ENCODE measurements around the gene CMIP. TPM values are rescaled to one million over a fixed set of nuclear protein-coding genes. Genes with fewer than 3 reads are reported as not detected.

Gene CMIP
- total RNA-seq, 1 donor from 2014 or later, result 40.0 TPM

DNA sequence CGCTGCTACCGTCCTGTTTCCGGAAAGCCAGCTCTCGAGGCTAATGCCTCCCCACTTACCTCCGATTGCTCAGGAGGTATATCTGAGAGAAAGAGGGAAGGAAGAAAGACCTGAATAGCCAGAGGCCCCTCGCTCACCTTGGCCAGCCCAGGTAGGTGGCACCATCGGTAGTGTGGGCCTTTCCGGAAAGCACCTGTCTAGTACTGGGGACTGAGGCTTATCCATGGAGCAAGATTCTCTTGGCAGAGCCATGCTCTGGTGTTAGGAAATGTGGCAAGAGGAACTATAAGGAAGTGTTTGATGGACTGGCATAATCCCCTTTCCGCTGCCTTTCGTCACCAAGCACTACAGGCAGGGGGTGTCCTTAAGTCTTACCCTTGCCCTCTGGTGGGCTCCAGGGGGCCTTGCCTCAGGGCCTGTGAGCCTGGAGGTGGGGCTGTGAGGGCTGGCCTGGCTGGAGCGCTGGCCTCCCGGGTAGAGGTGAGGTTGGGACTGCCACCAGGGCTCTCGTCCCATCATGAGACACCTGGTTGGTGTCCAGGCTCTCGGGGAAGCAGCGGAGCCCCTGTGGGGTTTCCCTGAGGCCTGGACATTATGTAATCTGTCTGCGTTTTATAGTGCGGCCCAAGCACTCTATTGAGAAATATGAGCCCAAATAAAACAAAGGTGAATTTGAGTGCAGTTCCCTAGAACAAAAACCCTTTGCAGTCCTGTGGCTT lies 2.9 kb downstream of the CMIP start:
- Mint-ChIP-seq H3K4me1 (peaks cover 67% of the 10 kb centered on the region), H3K9me3 (peaks cover 6% of the 10 kb centered on the region), H3K27me3 (peaks cover 11% of the 10 kb centered on the region), H3K36me3 (ENCODE audit: low read depth) (peaks cover 16% of the 10 kb centered on the region), H3K27ac (peak overlapping the region; percentile 70), H3K4me3 (peak overlapping the region; percentile 87)
- intact Hi-C loops (cut with micrococcal nuclease), result loop anchor here (2.0 to 5.0 kb wide), 2 partner anchors 23 to 170 kb away; no protein-coding TSS in a partner anchor
- DNase-seq, result no peak

DNA sequence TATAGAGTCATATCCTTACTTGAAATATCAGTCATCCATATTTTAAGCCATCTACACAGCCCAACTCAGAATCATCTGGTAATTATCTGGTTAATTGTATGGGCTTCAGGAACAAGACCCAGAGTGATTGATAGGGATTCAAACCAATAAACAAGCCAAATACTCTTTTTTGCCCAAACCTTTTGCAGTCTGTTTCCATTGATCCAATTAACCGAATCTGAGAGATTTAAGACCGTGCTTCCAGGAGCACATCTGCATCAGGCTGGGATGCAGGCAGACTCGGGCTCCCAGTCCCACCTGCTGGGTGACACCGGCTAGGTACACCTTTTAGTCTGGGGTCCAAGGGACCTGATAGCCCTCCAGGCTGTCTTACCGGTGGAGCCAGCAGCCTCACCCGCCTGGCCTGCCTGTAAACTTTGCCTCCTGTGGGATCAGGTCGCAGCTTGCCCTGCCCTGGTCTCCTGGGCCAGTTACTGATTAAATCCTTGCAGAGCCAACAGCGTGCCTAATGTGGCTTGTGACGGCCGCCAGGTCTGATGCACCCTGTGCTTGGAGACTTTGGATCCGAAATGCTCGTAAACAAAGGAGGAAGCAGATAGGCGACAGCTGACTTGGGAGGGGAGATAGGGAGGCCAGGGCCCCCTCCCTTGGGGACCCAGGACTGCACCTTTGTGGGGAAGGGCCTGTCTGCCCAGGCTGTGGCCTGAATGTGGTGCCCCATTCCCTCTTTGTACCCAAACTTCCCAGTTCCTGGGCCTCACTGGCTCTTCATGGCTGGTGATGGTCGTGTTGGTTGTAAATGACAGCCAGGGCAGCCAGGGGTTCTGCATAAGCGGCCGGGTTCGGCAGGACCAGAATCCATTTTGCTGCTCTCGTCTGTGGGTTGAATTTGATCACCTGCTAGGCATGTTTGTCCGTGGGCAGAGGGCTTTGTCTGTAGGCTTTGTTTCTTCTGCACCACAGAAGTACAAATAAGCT lies 3.8 kb downstream of the CMIP start:
- Mint-ChIP-seq H3K4me1 (peaks cover 66% of the 10 kb centered on the region), H3K27me3 (peaks cover 3% of the 10 kb centered on the region), H3K27ac (no peak overlapping the region), H3K9me3 (peaks cover 6% of the 10 kb centered on the region), H3K36me3 (ENCODE audit: low read depth) (peaks cover 16% of the 10 kb centered on the region), H3K4me3 (peak overlapping the region; percentile 37)
- intact Hi-C loops (cut with micrococcal nuclease), result loop anchor here (5.0 kb wide), 1 partner anchor 169 kb away; no protein-coding TSS in a partner anchor
- DNase-seq, result no peak

DNA sequence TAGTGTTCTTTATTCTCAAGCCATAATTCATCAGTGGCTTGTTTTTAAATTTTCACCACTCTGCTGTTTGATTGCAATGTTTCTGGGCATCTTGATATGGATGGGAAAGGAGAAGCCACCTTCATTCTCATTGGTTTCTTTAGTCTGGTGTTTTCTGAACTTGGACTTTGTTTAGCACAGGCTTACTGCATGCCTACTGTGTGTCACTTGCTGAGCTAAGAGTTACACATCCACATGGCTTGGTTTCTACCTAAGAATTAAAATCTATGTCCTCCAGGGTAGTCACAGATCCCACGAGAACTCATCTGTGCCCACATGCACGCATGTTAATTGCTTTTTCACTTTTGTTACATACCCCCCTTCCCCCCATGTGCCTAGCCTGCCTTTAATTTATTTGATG lies 4.6 kb downstream of the CMIP start:
- intact Hi-C loops (cut with micrococcal nuclease), result loop anchor here (5.0 kb wide), 1 partner anchor 168 kb away; no protein-coding TSS in a partner anchor
- Mint-ChIP-seq H3K27ac (no peak overlapping the region), H3K9me3 (peaks cover 6% of the 10 kb centered on the region), H3K4me3 (peak overlapping the region; percentile 14), H3K4me1 (peaks cover 66% of the 10 kb centered on the region), H3K27me3 (no peaks in the 10 kb centered on the region), H3K36me3 (ENCODE audit: low read depth) (peaks cover 16% of the 10 kb centered on the region)
- no peak for DNase-seq

DNA sequence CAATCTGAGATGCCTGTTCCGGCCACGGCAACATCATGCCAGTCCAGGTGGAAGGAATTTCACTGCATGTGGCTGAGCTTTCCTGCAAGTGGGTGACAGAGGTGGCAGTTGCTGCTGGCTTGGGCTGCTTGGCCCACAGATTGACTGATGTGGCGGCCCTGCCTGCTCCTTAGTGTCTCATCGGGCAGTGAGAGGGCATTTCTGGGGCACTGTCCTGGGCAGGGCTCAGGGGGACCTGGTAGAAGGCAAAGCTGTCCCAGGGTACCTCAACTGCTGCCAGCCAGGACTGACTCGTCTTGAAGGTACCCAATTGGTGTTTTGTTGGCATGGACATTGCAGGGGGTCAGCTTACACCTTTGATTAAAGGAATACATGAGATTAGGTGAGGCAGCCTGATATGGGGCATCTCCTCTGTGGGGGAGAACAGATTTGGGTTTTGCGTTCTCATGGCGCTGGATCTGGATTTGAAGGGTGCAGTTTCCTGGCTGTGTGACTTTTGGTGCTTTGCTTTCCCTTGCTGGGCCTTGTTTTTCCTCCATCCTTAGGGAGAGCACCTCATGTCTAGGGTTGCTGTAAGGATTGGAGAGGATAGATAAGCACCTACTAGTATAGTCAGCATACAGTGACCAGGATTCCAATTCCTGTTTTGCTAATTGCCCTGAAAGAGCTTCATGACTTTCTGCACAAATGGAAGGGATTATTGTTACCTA lies 5.4 kb downstream of the CMIP start:
- peaks cover 16% of the 10 kb centered on the region for H3K36me3 Mint-ChIP-seq (ENCODE audit: low read depth)
- no peak overlapping the region for H3K27ac Mint-ChIP-seq
- H3K27me3 Mint-ChIP-seq, result no peaks in the 10 kb centered on the region
- intact Hi-C loops (cut with micrococcal nuclease), result loop anchor here (5.0 kb wide), 1 partner anchor 167 kb away; no protein-coding TSS in a partner anchor
- H3K4me3 Mint-ChIP-seq, result peak overlapping the region; percentile 18
- DNase-seq, result no peak
- peaks cover 70% of the 10 kb centered on the region for H3K4me1 Mint-ChIP-seq
- H3K9me3 Mint-ChIP-seq, result peaks cover 6% of the 10 kb centered on the region

DNA sequence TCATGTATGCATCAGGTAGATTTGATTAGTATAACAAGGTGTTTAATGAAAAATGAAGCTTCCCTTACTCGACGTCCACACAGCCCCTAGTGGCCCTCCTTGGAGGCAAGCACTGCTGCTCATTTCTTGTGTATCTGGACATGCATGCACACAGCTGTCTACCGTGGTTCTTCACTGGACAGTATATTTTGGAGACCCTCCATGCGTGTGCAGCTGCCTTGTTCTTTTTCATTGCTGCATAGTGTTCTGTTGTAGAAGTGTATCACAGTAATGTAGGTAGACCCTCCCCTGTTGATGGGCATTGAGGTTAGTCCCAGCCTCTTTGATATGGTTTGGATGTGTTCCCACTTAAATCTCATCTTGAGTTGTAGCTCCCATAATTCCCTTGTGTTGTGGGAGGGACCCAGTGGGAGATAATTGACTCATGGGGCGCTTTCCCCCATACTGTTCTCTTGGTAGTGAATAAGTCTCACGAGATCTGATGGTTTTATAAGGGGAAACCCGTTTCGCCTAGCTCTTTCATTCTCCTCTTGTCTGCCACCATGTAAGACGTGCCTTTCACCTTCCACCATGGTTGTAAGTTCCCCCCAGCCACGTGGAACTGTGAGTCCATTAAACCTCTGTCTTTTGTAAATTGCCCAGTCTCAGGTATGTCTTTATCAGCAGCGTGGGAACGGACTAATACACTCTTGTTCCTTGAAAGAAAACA lies 6.3 kb downstream of the CMIP start:
- intact Hi-C loops (cut with micrococcal nuclease), result no loop called here
- peaks cover 69% of the 10 kb centered on the region for H3K4me1 Mint-ChIP-seq
- no peaks in the 10 kb centered on the region for H3K27me3 Mint-ChIP-seq
- peaks cover 6% of the 10 kb centered on the region for H3K9me3 Mint-ChIP-seq
- H3K27ac Mint-ChIP-seq, result peak overlapping the region; percentile 93
- DNase-seq, result no peak
- H3K4me3 Mint-ChIP-seq, result peak overlapping the region; percentile 81
- peaks cover 14% of the 10 kb centered on the region for H3K36me3 Mint-ChIP-seq (ENCODE audit: low read depth)

DNA sequence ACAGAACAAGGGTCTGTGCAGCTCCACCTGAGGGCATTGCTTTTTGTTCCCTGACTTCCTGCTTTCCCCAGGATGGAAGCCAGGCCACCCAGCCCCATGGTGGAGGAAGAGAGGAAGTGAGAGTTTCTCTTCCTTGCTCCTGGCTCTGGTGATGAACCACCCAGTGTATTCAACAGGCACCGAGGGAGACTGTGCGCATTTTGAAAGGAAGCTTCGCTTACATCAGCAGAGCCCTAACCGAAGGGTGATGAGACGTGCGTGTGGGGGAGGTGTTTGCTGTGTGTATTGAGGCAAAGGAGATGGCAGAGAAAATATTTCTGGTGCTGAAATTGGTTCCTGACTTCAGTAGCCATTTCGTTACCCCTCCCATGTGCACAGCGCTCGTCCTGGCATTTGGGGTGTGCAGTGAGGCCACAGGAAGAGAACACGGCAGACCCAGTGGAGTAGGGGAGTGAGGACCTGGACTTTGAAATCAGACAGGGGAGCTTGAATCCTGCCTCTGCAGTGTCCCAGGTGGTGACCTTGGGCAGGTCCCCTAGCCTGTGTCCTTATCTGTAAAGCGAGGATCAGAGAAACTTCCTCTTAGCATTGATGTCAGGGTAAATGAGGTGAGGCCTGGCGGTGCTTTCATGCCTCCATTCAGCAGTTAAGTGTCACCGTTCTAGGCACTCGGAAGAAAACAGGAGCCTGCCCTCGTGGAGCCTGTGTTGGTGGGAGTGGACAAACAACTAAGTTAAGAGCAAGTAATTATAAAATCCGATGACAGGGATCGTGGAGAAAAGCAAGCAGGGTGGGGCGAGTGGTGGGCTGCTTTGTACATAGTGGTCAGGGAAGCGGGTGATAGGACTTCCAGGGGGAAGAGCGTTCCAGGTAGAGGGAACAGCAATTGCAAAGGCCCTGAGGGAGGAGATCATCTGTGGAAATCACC lies 7.4 kb downstream of the CMIP start:
- peaks cover 6% of the 10 kb centered on the region for H3K9me3 Mint-ChIP-seq
- intact Hi-C loops (cut with micrococcal nuclease), result no loop called here
- peaks cover 60% of the 10 kb centered on the region for H3K4me1 Mint-ChIP-seq
- peak overlapping the region; percentile 81 for H3K4me3 Mint-ChIP-seq
- peak; percentile 82 for DNase-seq
- peaks cover 16% of the 10 kb centered on the region for H3K36me3 Mint-ChIP-seq (ENCODE audit: low read depth)
- peak overlapping the region; percentile 93 for H3K27ac Mint-ChIP-seq
- H3K27me3 Mint-ChIP-seq, result no peaks in the 10 kb centered on the region

DNA sequence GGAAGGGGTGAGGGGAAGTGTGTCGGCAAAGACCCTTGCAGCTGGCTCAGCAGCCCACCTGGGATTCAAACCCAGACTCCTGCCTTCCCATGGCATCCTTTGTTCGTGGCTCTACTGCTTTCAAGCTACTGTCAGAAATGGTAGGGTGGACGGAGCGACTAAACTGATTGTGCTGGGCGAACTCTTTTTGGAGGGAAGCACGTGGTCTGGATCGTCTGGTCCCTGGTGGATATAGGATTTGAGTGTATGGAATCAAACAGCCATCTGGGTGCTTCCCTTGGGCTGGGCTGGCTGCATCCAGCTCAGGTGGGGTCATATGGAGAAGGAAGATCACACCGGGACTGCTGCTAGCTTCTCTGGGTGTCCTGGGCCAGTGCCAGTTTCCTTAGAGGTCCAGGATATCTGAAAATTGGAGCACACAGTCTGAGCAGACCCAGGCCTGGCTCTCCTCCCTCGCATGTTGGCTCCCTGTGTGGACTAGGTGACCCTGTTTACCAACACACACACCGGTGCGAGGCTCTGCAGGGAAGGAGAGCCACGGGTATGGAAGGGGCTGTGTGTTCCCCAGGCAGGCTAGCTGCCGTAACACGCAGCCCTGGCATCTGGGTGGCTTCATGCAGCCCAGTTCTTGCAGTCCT lies 8.6 kb downstream of the CMIP start:
- H3K4me1 Mint-ChIP-seq, result peaks cover 56% of the 10 kb centered on the region
- H3K36me3 Mint-ChIP-seq (ENCODE audit: low read depth), result peaks cover 19% of the 10 kb centered on the region
- H3K27me3 Mint-ChIP-seq, result no peaks in the 10 kb centered on the region
- no peak for DNase-seq
- intact Hi-C loops (cut with micrococcal nuclease), result no loop called here
- H3K27ac Mint-ChIP-seq, result peak overlapping the region; percentile 63
- no peak overlapping the region for H3K4me3 Mint-ChIP-seq
- H3K9me3 Mint-ChIP-seq, result peaks cover 6% of the 10 kb centered on the region

DNA sequence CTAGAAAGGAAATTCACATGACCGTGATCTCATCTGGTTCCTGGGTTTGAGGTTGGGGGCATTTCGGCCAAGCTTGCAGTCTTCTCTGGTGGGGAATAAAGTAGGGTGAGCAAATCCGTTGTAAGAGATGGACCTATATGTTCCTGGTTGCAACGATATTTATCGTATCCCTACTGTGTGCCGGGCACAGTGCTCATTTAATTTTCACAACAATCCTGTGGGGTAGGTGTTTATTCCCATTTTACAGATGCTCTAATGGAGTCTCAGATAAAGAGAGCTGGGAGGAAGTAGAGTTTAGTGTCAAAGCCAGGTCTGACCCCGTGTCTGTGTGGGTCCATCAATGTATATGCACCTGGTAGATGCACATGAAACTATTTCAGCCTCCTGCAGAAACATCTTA lies 9.4 kb downstream of the CMIP start:
- intact Hi-C loops (cut with micrococcal nuclease), result no loop called here
- Mint-ChIP-seq H3K36me3 (ENCODE audit: low read depth) (peaks cover 24% of the 10 kb centered on the region), H3K27ac (no peak overlapping the region)

DNA sequence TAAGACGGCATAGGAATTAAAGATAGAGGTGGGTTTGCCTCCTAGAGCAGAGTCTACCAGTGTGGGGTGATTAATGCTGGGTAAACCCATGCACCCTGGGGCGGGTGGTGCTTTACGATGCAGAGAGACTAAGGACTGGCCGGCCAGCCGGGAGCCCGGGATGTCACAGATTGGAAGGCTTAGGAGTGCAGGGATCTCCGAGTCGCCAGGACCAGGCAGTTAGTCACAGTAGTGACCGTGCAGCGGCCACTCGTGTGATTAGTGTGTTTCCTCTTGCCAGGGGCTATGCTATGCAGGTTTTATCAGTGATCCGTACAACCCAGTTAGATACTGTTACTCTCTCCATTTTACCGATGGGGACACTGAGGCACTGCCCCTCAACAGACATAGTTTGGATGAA lies 10.4 kb downstream of the CMIP start:
- Mint-ChIP-seq H3K27ac (no peak overlapping the region), H3K36me3 (ENCODE audit: low read depth) (peaks cover 22% of the 10 kb centered on the region), H3K9me3 (peaks cover 6% of the 10 kb centered on the region), H3K4me1 (peaks cover 44% of the 10 kb centered on the region), H3K27me3 (no peaks in the 10 kb centered on the region), H3K4me3 (no peak overlapping the region)
- intact Hi-C loops (cut with micrococcal nuclease), result no loop called here
- no peak for DNase-seq

More for the DNA sequence above, 9.4 kb downstream of the CMIP start:
- no peak for DNase-seq
- H3K4me1 Mint-ChIP-seq, result peaks cover 54% of the 10 kb centered on the region
- no peaks in the 10 kb centered on the region for H3K27me3 Mint-ChIP-seq
- H3K9me3 Mint-ChIP-seq, result peaks cover 6% of the 10 kb centered on the region
- no peak overlapping the region for H3K4me3 Mint-ChIP-seq

DNA sequence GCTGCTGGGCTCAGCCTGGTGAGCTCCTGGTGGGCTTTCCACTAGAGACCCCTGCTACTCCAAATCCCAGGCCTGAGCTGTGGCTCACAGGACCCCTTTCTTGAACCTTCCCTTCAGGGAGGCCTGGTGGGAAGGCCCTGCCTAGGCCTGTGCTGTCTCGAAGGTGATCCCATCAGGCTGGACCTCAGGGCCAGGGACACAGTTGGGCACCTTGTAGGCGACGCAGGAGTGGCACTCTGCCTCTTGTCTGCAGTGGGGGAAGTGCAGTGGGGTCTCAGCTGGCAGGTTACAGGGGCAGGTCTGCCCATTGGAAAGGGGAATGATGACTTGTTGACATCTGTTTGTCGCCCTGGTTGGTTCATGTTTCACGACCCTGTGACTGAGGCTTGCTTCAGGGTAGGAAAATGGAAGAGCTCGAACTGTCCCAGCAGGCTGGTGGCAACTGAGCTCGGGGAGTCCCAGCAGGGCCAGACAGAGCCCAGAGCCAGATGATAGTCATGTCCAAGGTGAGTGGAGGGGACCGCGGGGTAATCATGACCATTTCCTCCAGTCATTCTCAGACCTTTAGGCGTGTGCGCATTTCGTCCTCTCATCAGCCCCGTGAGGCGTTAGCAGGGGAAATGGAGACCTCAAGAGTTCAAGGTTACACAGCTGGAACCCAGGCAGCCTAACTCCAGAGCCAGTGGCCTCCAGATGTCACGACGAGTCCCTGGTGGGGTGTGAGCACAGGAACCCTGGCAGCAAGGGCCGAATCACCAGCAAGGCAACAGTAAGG lies 11.3 kb downstream of the CMIP start:
- Mint-ChIP-seq H3K27me3 (no peaks in the 10 kb centered on the region), H3K36me3 (ENCODE audit: low read depth) (peaks cover 27% of the 10 kb centered on the region), H3K27ac (peak overlapping the region; percentile 48), H3K4me3 (no peak overlapping the region), H3K4me1 (peaks cover 43% of the 10 kb centered on the region), H3K9me3 (peaks cover 4% of the 10 kb centered on the region)
- intact Hi-C loops (cut with micrococcal nuclease), result no loop called here
- no peak for DNase-seq

DNA sequence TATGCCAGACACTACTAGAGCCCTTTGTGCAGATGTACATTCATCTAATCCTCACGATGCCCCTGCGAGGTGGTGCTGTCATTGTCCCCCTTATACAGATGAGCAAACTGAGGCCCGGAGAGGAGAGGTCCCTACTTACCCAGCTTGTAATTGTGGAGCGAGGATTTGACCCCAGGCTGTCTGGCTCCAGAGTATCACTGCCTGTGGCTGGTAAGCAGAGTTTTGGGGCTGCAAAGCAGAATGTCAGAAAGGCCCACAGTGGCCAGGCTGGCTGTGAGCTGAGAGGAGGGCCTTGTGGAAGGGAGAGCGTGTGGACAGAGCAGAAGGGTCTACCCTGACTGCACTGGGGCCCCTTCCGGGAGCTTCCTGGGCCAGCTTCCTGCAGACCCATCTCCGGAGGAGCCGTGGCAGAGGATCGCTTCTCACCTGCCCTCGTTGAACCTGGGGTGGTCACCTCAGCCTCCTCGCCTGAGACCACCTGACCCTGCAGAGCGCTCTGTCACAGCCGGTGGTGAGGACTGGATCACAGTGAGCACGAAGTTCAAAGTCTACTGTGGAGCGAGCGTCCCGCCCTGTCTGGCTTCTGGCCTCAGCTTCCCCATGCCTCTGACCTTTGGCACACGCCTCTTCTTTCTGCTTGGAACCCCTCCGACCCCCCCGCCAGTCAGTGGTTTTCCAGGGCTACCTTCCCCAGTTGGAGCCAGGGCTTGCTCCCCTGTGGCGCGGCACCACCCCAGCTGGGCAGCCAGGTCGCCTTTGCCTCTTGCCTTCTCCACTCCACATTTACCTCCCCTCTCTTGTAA lies 12.1 kb downstream of the CMIP start:
- Mint-ChIP-seq H3K4me3 (no peak overlapping the region), H3K9me3 (no peaks in the 10 kb centered on the region), H3K27me3 (no peaks in the 10 kb centered on the region), H3K27ac (no peak overlapping the region), H3K36me3 (ENCODE audit: low read depth) (peaks cover 23% of the 10 kb centered on the region), H3K4me1 (peaks cover 39% of the 10 kb centered on the region)
- intact Hi-C loops (cut with micrococcal nuclease), result no loop called here
- DNase-seq, result no peak
